K562 (cell line): Measurements from ENCODE around the gene CTTNBP2. TPM values are rescaled to one million over a fixed set of nuclear protein-coding genes. Genes with fewer than 3 reads are reported as not detected.
A peak's percentile ranks its signal among the peaks of the same experiment; 100 is the strongest.

Experiments
- CEBPZ ChIP-seq: fragments of 150-350 bp; IDR thresholded peaks from 2 replicates; pipeline ENCODE4 v1.6.1; 2014; ENCODE audit warnings: low read depth, mild to moderate bottlenecking, low read length, borderline replicate concordance
- HIVEP1 ChIP-seq: fragments of 250-450 bp; sonication (Bioruptor Pico); IDR thresholded peaks from 2 replicates; pipeline ENCODE4 v1.4.0; 2020; ENCODE audit warnings: mild to moderate bottlenecking
- MEIS2 ChIP-seq: fragments of 450-650 bp; IDR thresholded peaks from 2 replicates; pipeline ENCODE4 v1.6.1; 2014; ENCODE audit warnings: mild to moderate bottlenecking; ENCODE audit not compliant: partially characterized antibody
- MNT ChIP-seq, 2 experiments: fragments of 450-650 bp; conservative IDR thresholded peaks; 2 replicates each; pipeline ENCODE4 v1.6.1; 2017; ENCODE audit warnings: mild to moderate bottlenecking in 2 of 2, moderate library complexity in 2 of 2
- NCOA1 ChIP-seq: fragments of 450-650 bp; IDR thresholded peaks from 2 replicates; pipeline ENCODE4 v1.6.1; 2016; ENCODE audit warnings: low read depth
- NR1H2 ChIP-seq: sonication (generic); formaldehyde crosslinking; IDR thresholded peaks from 2 replicates; pipeline ENCODE4 v1.4.0; 2020; ENCODE audit warnings: mild to moderate bottlenecking, missing genetic modification reagents
- NR2C1 ChIP-seq, 2 experiments: fragments of 450-650 bp; IDR thresholded peaks; 2 replicates each; pipeline ENCODE4 v1.6.1; 2017; ENCODE audit warnings: mild to moderate bottlenecking in 2 of 2, antibody characterized with exemption in 1 of 2, inconsistent platforms in 1 of 2, missing compliant biosample characterization in 1 of 2, missing genetic modification characterization in 1 of 2
- PATZ1 ChIP-seq: fragments of 250-450 bp; sonication (Bioruptor Pico); IDR thresholded peaks from 2 replicates; pipeline ENCODE4 v1.5.0; 2020; ENCODE audit warnings: mild to moderate bottlenecking, borderline replicate concordance
- POLR2AphosphoS2 ChIP-seq: IDR thresholded peaks from 2 replicates; pipeline ENCODE4 v1.6.1; 2012; ENCODE audit warnings: low read length, improper control_type of control experiment
- TBP ChIP-seq: optimal IDR thresholded peaks from 2 replicates; pipeline ENCODE3; 2011; ENCODE audit warnings: low read depth, low read length, improper control_type of control experiment
- THAP7 ChIP-seq: fragments of 250-450 bp; sonication (Bioruptor Pico); IDR thresholded peaks from 2 replicates; pipeline ENCODE4 v1.5.0; 2021
- WHSC1 ChIP-seq: IDR thresholded peaks from one replicate; pipeline ENCODE4 v1.6.1; 2012; ENCODE audit warnings: low read length, control low read depth, inconsistent platforms
- ZBTB49 ChIP-seq: sonication (generic); formaldehyde crosslinking; IDR thresholded peaks from 2 replicates; pipeline ENCODE4 v1.8.0; 2022; ENCODE audit warnings: missing genetic modification reagents, mild to moderate bottlenecking, borderline replicate concordance
- ZNF140 ChIP-seq: fragments of 250-450 bp; sonication (Bioruptor Pico); IDR thresholded peaks from 2 replicates; pipeline ENCODE4 v1.8.0; 2021; ENCODE audit warnings: moderate library complexity, mild to moderate bottlenecking, inconsistent platforms
- ZNF224 ChIP-seq: sonication (generic); formaldehyde crosslinking; IDR thresholded peaks from 2 replicates; pipeline ENCODE4 v1.8.0; 2022; ENCODE audit warnings: mild to moderate bottlenecking, missing genetic modification reagents
- polyA plus RNA-seq, 8 experiments: library from polyadenylated mRNA; depleted of rRNA in 4 of 8; stranded (reverse) in 5 of 8; unstranded in 3 of 8; fragments of >200 nt; fragmentation: Nextera tagmentation in 2 of 8; fragmentation: Illumina TruSeq in 1 of 8; extraction: Ambion mirVana in 2 of 8; extraction: Trizol in 1 of 8; gene quantifications; 2 replicates each; pipeline versions ENCODE4 v1.2.1 to v1.2.3, GENCODE V29; 2011 to 2014; ENCODE audit warnings: inconsistent platforms in 1 of 8, missing spikeins in 1 of 8
- total RNA-seq, 7 experiments: library from RNA; depleted of rRNA in 6 of 7; stranded (reverse); fragments of >200 nt in 6 of 7; fragmentation: Illumina TruSeq in 2 of 7; extraction: Trizol in 2 of 7; gene quantifications; 2 replicates each; pipeline versions ENCODE4 v1.2.1 to v1.2.3, GENCODE V29; 2011 to 2021; ENCODE audit warnings: low replicate concordance in 1 of 7

Gene CTTNBP2
- total and polyA plus RNA-seq, 9 of the 15 experiments (the other 6 are each of a cell fraction or from before 2014, with no cell fraction given) = 0.05 TPM; not detected in 8

- no peak for TF ChIP-seq CEBPZ
- TF ChIP-seq ZNF140 (CRISPR knock-in tag) = no peak
- no peak for TF ChIP-seq NR1H2 (CRISPR knock-in tag)
- TF ChIP-seq MEIS2 = peak; percentile 91
- no peak for TF ChIP-seq ZNF224 (CRISPR knock-in tag)
- TF ChIP-seq HIVEP1 (CRISPR knock-in tag) = no peak
- no peak for TF ChIP-seq THAP7 (CRISPR knock-in tag)
- TF ChIP-seq MNT (conservative IDR thresholded peaks at IDR 0.05) = peak; percentile 32 to 73; a peak in 3 of 4 replicates
- no peak for TF ChIP-seq PATZ1 (CRISPR knock-in tag)
- no peak for TF ChIP-seq POLR2AphosphoS2
- no peak for TF ChIP-seq WHSC1
- TF ChIP-seq NCOA1 = peak; percentile 91
- TF ChIP-seq NR2C1 (IDR thresholded peaks at IDR 0.05) = peak; percentile 35; the same call in 1 of the 2 replicates
- TF ChIP-seq NR2C1 (tag; IDR thresholded peaks at IDR 0.05) = peak; percentile 72
- 0 out of 2 replicates have a peak, but pooled peaks have one; percentile 30 for TF ChIP-seq ZBTB49 (CRISPR knock-in tag)
- peak; percentile 32 for TF ChIP-seq TBP
Measured at GRCh38 chr7:117791877-117792780, 81.1 kb downstream of the CTTNBP2 start (continued).
